Activated naive CD4-positive, alpha-beta T cell treated with anti-CD3 and anti-CD28 coated beads for 36 hours (primary cell): Measurements from ENCODE around the gene EBP. TPM values are rescaled to one million over a fixed set of nuclear protein-coding genes. Genes with fewer than 3 reads are reported as not detected.

Experiments used
- CTCF ChIA-PET: fragments of 350-600 bp; sonication (Branson Sonifier 250); formaldehyde crosslinking; loops from one replicate; lab custom pipeline; 2021; ENCODE audit warnings: antibody characterized with exemption; lab: Charles Lee
- DNase-seq: peaks from one replicate; pipeline ENCODE4 v3.0.0-alpha.2; 2020
- H3K27ac Mint-ChIP-seq: one replicate; pipeline ENCODE4 v1.8.0; 2021; ENCODE audit warnings: mild to moderate bottlenecking, mixed read lengths
- H3K27me3 Mint-ChIP-seq: one replicate; pipeline ENCODE4 v1.8.0; 2021; ENCODE audit warnings: low read depth, mixed read lengths
- H3K36me3 Mint-ChIP-seq: one replicate; pipeline ENCODE4 v1.8.0; 2021; ENCODE audit warnings: low read depth, mixed read lengths
- H3K4me1 Mint-ChIP-seq: one replicate; pipeline ENCODE4 v1.8.0; 2021; ENCODE audit warnings: low read depth, mixed read lengths
- H3K4me3 Mint-ChIP-seq: one replicate; pipeline ENCODE4 v1.8.0; 2021; ENCODE audit warnings: mild to moderate bottlenecking, moderate library complexity, mixed read lengths
- H3K9me3 Mint-ChIP-seq: one replicate; pipeline ENCODE4 v1.8.0; 2021; ENCODE audit warnings: mixed read lengths
- intact Hi-C: fragments of 100-400 bp; cut with micrococcal nuclease; formaldehyde crosslinking; loops from one replicate; pipeline ENCODE4 v1.15.1; 2023
- total RNA-seq, 2 experiments: library from RNA; stranded (reverse); gene quantifications; one replicate each; pipeline ENCODE4 v1.2.3, GENCODE V29; 2021

The EBP gene
- total RNA-seq, 2 experiments from 2014 or later = 118 to 123 TPM

DNA sequence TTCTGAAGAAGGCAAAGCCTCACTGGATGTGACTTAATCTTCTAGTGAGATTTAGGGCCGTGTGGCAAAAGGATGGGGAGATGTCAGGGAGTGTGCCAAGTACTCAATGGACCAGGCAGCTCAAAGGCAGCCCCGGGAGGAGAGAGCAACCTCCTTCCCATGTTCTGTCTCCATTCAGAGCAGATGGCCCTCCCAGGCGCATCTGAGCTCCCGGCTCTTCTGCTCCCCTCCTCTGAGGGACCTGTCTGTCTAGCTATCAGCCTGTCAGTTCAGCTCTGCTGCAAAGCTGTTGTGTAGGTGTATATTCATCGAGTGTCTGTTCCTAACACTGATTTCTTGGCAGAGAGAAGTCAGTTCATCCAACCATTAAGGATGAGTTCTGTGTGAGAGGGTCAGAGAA is 23.7 kb upstream of the EBP start:
- intact Hi-C loops = no loop called here
- Mint-ChIP-seq H3K4me1 (no peaks in the 10 kb centered on the region), H3K4me3 (no peak overlapping the region), H3K27me3 (no peaks in the 10 kb centered on the region), H3K27ac (no peak overlapping the region), H3K9me3 (no peaks in the 10 kb centered on the region), H3K36me3 (no peaks in the 10 kb centered on the region)
- DNase-seq = no peak
- CTCF ChIA-PET = no interaction called here

- Mint-ChIP-seq H3K4me3 (no peak overlapping the region), H3K27me3 (no peaks in the 10 kb centered on the region), H3K4me1 (no peaks in the 10 kb centered on the region), H3K27ac (no peak overlapping the region), H3K36me3 (no peaks in the 10 kb centered on the region), H3K9me3 (no peaks in the 10 kb centered on the region)
- CTCF ChIA-PET = no interaction called here
- no peak for DNase-seq
- intact Hi-C loops = no loop called here
Measured at GRCh38 chrX:48498374-48498809, 23.2 kb upstream of the EBP start.

- Mint-ChIP-seq H3K4me3 (no peak overlapping the region), H3K36me3 (no peaks in the 10 kb centered on the region), H3K27me3 (no peaks in the 10 kb centered on the region), H3K9me3 (no peaks in the 10 kb centered on the region), H3K27ac (no peak overlapping the region), H3K4me1 (peaks cover 5% of the 10 kb centered on the region)
- CTCF ChIA-PET = no interaction called here
- intact Hi-C loops = no loop called here
- no peak for DNase-seq
Measured at GRCh38 chrX:48504261-48504660, 17.3 kb upstream of the EBP start.

DNA sequence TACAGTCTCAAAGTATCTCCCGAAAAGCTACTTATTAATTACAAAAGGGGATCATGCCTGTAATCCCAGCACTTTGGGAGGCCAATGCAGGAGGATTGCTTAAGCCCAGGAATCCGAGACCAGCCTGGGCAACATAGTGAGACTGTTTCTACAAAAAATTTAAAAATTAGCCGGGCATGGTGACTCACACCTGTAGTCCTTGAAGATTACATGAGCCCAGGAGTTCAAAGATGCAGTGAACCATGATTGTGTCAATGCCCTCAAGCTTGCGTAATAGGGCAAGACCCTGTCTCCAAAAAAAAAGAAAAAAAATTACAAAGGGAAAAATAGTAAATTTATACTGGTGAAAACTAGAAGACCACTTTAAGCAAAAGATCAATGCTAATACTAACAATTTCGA is 16.1 kb upstream of the EBP start:
- Mint-ChIP-seq H3K27me3 (no peaks in the 10 kb centered on the region), H3K27ac (no peak overlapping the region), H3K4me3 (no peak overlapping the region), H3K9me3 (no peaks in the 10 kb centered on the region), H3K36me3 (no peaks in the 10 kb centered on the region), H3K4me1 (peaks cover 13% of the 10 kb centered on the region)
- CTCF ChIA-PET = no interaction called here
- intact Hi-C loops = no loop called here
- no peak for DNase-seq

DNA sequence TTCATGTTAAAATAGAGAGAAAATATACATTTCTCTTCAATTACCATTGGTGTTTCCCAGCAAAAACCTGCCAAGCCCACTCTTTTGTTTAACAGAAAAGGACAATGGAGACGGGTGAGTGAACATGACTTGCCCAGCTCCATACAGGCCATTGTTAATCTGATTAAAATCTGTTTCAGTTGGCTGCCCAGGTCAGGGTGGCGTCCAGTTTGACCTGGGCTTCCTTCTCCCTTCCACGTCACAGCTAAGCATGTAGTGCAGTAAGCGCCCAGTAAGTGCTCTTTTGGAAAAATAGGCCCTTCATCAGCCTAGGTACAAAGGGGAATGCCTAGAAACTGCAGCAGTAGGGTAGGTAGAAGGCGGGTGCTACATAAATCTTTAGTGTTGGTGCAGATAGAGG is 14.4 kb upstream of the EBP start:
- CTCF ChIA-PET = no interaction called here
- Mint-ChIP-seq H3K4me1 (peaks cover 13% of the 10 kb centered on the region), H3K27me3 (no peaks in the 10 kb centered on the region), H3K9me3 (no peaks in the 10 kb centered on the region), H3K36me3 (no peaks in the 10 kb centered on the region), H3K27ac (no peak overlapping the region), H3K4me3 (no peak overlapping the region)
- intact Hi-C loops = no loop called here
- no peak for DNase-seq

- Mint-ChIP-seq H3K27ac (peak within 1 kb of the TSS; percentile 66), H3K4me3 (peak within 1 kb of the TSS; percentile 78), H3K27me3 (no peaks in the 10 kb centered on the region), H3K4me1 (peaks cover 13% of the 10 kb centered on the region), H3K36me3 (no peaks in the 10 kb centered on the region), H3K9me3 (no peaks in the 10 kb centered on the region)
- intact Hi-C loops = loop anchor here (1.0 kb wide), 3 partner anchors 13 to 32 kb away; partner anchors contain the start of genes EBP, FTSJ1 and TBC1D25
- CTCF ChIA-PET = no interaction called here
- peak; percentile 77 for DNase-seq
Measured at GRCh38 chrX:48508400-48509244, 13.0 kb upstream of the EBP start, which contains the start of gene PORCN. Gene PORCN, plus strand, starts transcription at chrX:48508992. Its CDS starts 829 bp downstream, at chrX:48509821.

GRCh38 chrX:48509245-48509590 is 12.4 kb upstream of the EBP start:
- intact Hi-C loops = no loop called here
- Mint-ChIP-seq H3K9me3 (no peaks in the 10 kb centered on the region), H3K36me3 (no peaks in the 10 kb centered on the region), H3K27ac (peak overlapping the region; percentile 66), H3K4me1 (peaks cover 13% of the 10 kb centered on the region), H3K27me3 (no peaks in the 10 kb centered on the region), H3K4me3 (peak overlapping the region; percentile 78)
- DNase-seq = peak; percentile 13
- CTCF ChIA-PET = no interaction called here

- Mint-ChIP-seq H3K4me1 (peaks cover 13% of the 10 kb centered on the region), H3K27me3 (no peaks in the 10 kb centered on the region), H3K36me3 (no peaks in the 10 kb centered on the region), H3K27ac (peak overlapping the region; percentile 66), H3K9me3 (no peaks in the 10 kb centered on the region), H3K4me3 (peak overlapping the region; percentile 78)
- intact Hi-C loops = loop anchor here (5.0 kb wide), 1 partner anchor 427 kb away; no protein-coding TSS in a partner anchor
- DNase-seq = no peak
- CTCF ChIA-PET = no interaction called here
Measured at GRCh38 chrX:48509619-48510018, 12.0 kb upstream of the EBP start.

DNA sequence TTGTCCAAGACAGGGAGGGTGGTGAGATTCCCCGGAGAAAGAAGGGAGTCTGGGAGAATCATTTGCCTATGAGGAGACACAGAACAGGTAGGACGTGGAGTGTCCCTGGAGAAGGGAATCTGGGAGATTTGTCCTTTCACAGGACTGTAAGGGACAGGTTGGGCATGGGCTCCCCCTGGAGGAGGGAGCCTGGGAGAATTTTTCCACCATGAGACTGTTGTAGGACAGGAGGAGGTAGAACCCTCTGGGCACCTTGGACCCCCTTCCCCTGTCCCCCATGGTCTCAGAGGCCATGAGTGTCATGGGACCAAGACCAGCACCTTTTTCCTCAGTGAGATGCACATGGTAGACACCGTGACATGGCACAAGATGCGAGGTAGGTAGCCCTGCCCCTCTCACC is 10.0 kb upstream of the EBP start:
- no peak for DNase-seq
- Mint-ChIP-seq H3K9me3 (no peaks in the 10 kb centered on the region), H3K4me3 (no peak overlapping the region), H3K27ac (no peak overlapping the region), H3K36me3 (no peaks in the 10 kb centered on the region), H3K27me3 (no peaks in the 10 kb centered on the region), H3K4me1 (peaks cover 13% of the 10 kb centered on the region)
- CTCF ChIA-PET = no interaction called here
- intact Hi-C loops = loop anchor here (5.0 kb wide), 1 partner anchor 429 kb away; no protein-coding TSS in a partner anchor

GRCh38 chrX:48512371-48512935 is 9.2 kb upstream of the EBP start:
- no peaks in the 10 kb centered on the region for H3K27me3 Mint-ChIP-seq
- H3K27ac Mint-ChIP-seq = no peak overlapping the region
- H3K36me3 Mint-ChIP-seq = no peaks in the 10 kb centered on the region
- H3K4me3 Mint-ChIP-seq = no peak overlapping the region
- H3K4me1 Mint-ChIP-seq = peaks cover 13% of the 10 kb centered on the region
- intact Hi-C loops = loop anchor here (5.0 kb wide), 1 partner anchor 430 kb away; no protein-coding TSS in a partner anchor
- H3K9me3 Mint-ChIP-seq = no peaks in the 10 kb centered on the region
- CTCF ChIA-PET = no interaction called here
- no peak for DNase-seq

DNA sequence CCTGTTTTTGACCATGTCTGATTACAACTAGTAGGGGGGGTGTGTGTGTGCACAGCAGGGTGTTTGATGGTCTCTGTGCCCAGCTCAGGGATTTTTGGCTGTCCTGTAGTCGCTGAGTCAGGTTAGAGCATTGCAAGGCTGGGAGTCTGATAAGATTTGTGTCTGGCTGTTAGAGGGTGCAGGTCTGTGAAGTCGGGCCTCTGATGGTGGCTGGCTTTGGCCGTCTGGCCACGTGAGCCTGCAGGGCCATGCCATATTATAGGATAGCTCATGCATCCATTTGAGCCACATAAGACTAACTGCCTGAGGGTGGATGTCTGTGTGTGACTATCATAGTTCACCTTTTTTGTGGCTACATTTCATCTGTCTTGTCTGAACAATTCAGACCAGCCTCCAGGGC is 7.9 kb upstream of the EBP start:
- H3K4me1 Mint-ChIP-seq = peaks cover 8% of the 10 kb centered on the region
- no peak for DNase-seq
- no peaks in the 10 kb centered on the region for H3K27me3 Mint-ChIP-seq
- no peaks in the 10 kb centered on the region for H3K36me3 Mint-ChIP-seq
- H3K9me3 Mint-ChIP-seq = no peaks in the 10 kb centered on the region
- no peak overlapping the region for H3K27ac Mint-ChIP-seq
- H3K4me3 Mint-ChIP-seq = no peak overlapping the region
- CTCF ChIA-PET = no interaction called here
- intact Hi-C loops = loop anchor here (5.0 kb wide), 1 partner anchor 431 kb away; no protein-coding TSS in a partner anchor

DNA sequence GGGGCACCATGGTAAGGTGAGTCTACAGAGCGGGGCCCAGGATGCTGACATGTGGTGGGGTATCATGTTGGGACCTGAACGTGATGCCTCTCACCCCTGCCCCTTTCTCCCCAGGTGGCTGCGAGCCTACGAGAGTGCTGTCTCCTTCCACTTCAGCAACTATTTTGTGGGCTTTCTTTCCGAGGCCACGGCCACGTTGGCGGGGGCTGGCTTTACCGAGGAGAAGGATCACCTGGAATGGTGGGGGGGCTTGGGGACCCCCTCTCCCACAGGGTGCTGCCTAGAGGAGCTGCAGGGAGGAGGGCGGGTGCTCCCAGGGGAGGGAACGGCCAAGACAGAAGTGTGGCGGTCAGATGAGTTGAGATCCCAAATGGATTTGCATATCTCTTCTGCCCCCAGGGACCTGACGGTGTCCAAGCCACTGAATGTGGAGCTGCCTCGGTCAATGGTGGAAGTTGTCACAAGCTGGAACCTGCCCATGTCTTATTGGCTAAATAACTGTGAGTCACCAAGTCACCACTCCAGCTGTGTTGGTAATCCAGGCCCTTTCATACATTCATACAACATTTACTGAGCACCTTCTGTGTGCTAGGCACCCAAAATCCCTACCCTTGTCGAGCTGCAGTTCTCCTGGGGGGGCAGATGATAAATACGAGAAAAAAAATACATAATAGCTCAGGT is 7.3 kb upstream of the EBP start:
- Mint-ChIP-seq H3K36me3 (no peaks in the 10 kb centered on the region), H3K27me3 (no peaks in the 10 kb centered on the region), H3K9me3 (no peaks in the 10 kb centered on the region), H3K27ac (no peak overlapping the region), H3K4me1 (peaks cover 10% of the 10 kb centered on the region), H3K4me3 (no peak overlapping the region)
- CTCF ChIA-PET = interaction anchor here (0.7 kb wide), 1 partner anchor 39 kb away, joined by 3 read pairs; no protein-coding TSS in a partner anchor
- intact Hi-C loops = loop anchor here (5.0 kb wide), 1 partner anchor 432 kb away; no protein-coding TSS in a partner anchor
- no peak for DNase-seq
